A673 (cell line): Measurements from ENCODE around the gene TMEM63A. TPM values are rescaled to one million over a fixed set of nuclear protein-coding genes. Genes with fewer than 3 reads are reported as not detected.

ENCODE experiments used
- BruUV-seq: library from RNA; stranded (reverse); fragments of 400-500 nt; replicated peaks from 2 replicates; lab custom pipeline; 2021; lab: Mats Ljungman, UMichigan
- CTCF ChIA-PET: fragments of 300-600 bp; sonication (Branson Sonifier 250); formaldehyde crosslinking; loops from one replicate; lab custom pipeline; 2022; ENCODE audit warnings: antibody characterized with exemption; lab: Charles Lee
- POLR2A ChIA-PET: fragments of 300-600 bp; sonication (Branson Sonifier 250); formaldehyde crosslinking; loops from one replicate; lab custom pipeline; 2022; ENCODE audit warnings: antibody characterized with exemption; ENCODE audit not compliant: low non-redundant PET; lab: Charles Lee
- DNase-seq: peaks from one replicate; pipeline ENCODE4 v3.0.0-alpha.2; 2015; ENCODE audit warnings: low spot score
- H3K27ac ChIP-seq: fragments of 200-600 bp; sonication (generic); 2 replicates; pipeline ENCODE4 v1.5.1; 2016; ENCODE audit warnings: mixed run types, low read depth, mild to moderate bottlenecking, mixed read lengths, antibody characterized with exemption, low read length; ENCODE audit not compliant: poor library complexity, severe bottlenecking
- H3K27me3 ChIP-seq: fragments of 200-600 bp; sonication (generic); replicated peaks from 2 replicates; pipeline ENCODE4 v1.6.1; 2017; ENCODE audit warnings: mixed run types, low read depth, mild to moderate bottlenecking, mixed read lengths, antibody characterized with exemption, low read length; ENCODE audit not compliant: insufficient read depth, poor library complexity
- H3K36me3 ChIP-seq: fragments of 200-600 bp; sonication (generic); 2 replicates; pipeline ENCODE4 v1.6.1; 2016; ENCODE audit warnings: mixed run types, mild to moderate bottlenecking, mixed read lengths, antibody characterized with exemption, low read length; ENCODE audit not compliant: insufficient read depth, poor library complexity, severe bottlenecking
- H3K4me1 ChIP-seq: fragments of 200-600 bp; sonication (generic); 2 replicates; pipeline ENCODE4 v1.6.1; 2017; ENCODE audit warnings: mixed run types, mild to moderate bottlenecking, mixed read lengths, antibody characterized with exemption, low read length; ENCODE audit not compliant: insufficient read depth, poor library complexity, severe bottlenecking
- H3K4me3 ChIP-seq: fragments of 200-600 bp; sonication (generic); 2 replicates; pipeline ENCODE4 v1.5.1; 2016; ENCODE audit warnings: low read depth, mixed run types, mild to moderate bottlenecking, mixed read lengths, low read length; ENCODE audit not compliant: poor library complexity, severe bottlenecking
- H3K9me3 ChIP-seq: fragments of 200-600 bp; sonication (generic); 2 replicates; pipeline ENCODE4 v1.6.1; 2016; ENCODE audit warnings: mixed run types, low read depth, mild to moderate bottlenecking, mixed read lengths, antibody characterized with exemption, low read length; ENCODE audit not compliant: poor library complexity, severe bottlenecking
- CTCF ChIP-seq: fragments of 300-800, 200-600 bp; sonication (generic); conservative IDR thresholded peaks from 2 replicates; pipeline ENCODE4 v1.5.1; 2017; ENCODE audit warnings: low read depth, mild to moderate bottlenecking, antibody characterized with exemption, low read length, moderate library complexity, mixed read lengths
- EZH2 ChIP-seq: fragments of 200-600 bp; sonication (generic); IDR thresholded peaks from 2 replicates; pipeline ENCODE4 v1.6.1; 2017; ENCODE audit warnings: borderline replicate concordance, low read depth, mild to moderate bottlenecking, mixed read lengths, antibody characterized with exemption, low read length; ENCODE audit not compliant: poor library complexity, severe bottlenecking
- intact Hi-C: fragments of 100-400 bp; cut with micrococcal nuclease; formaldehyde crosslinking; loops from one replicate; pipeline ENCODE4 v1.10.0; 2022; ENCODE audit not compliant: unreplicated experiment
- total RNA-seq: library from RNA; stranded (reverse); gene quantifications from 2 replicates; pipeline ENCODE4 v1.2.3, GENCODE V29; 2021

The TMEM63A gene
- total RNA-seq, 1 experiment from 2014 or later, result 25.3 TPM

GRCh38 chr1:225896937-225897549, 14.9 kb upstream of the TMEM63A start:
- Histone ChIP-seq H3K4me1 (no peaks in the 10 kb centered on the region), H3K4me3 (no peak overlapping the region), H3K36me3 (no peaks in the 10 kb centered on the region), H3K27me3 (no peaks in the 10 kb centered on the region), H3K9me3 (no peaks in the 10 kb centered on the region), H3K27ac (no peak overlapping the region)
- no TSS peak for BruUV-seq
- CTCF ChIA-PET, result no interaction called here
- POLR2A ChIA-PET, result no interaction called here
- TF ChIP-seq CTCF (no peak), EZH2 (no peak)
- intact Hi-C loops, result no loop called here
- DNase-seq, result no peak

GRCh38 chr1:225896494-225896893, 14.3 kb upstream of the TMEM63A start:
- CTCF ChIA-PET, result no interaction called here
- no peaks in the 10 kb centered on the region for H3K9me3 ChIP-seq
- no peaks in the 10 kb centered on the region for H3K4me1 ChIP-seq
- intact Hi-C loops, result no loop called here
- H3K36me3 ChIP-seq, result no peaks in the 10 kb centered on the region
- no peak overlapping the region for H3K4me3 ChIP-seq
- POLR2A ChIA-PET, result no interaction called here
- no TSS peak for BruUV-seq
- DNase-seq, result no peak
- H3K27ac ChIP-seq, result no peak overlapping the region
- H3K27me3 ChIP-seq, result no peaks in the 10 kb centered on the region
- no peak for TF ChIP-seq CTCF
- no peak for TF ChIP-seq EZH2

GRCh38 chr1:225892307-225892706, 10.1 kb upstream of the TMEM63A start:
- DNase-seq, result no peak
- Histone ChIP-seq H3K27ac (no peak overlapping the region), H3K4me3 (no peak overlapping the region), H3K9me3 (no peaks in the 10 kb centered on the region), H3K27me3 (no peaks in the 10 kb centered on the region), H3K4me1 (no peaks in the 10 kb centered on the region), H3K36me3 (no peaks in the 10 kb centered on the region)
- BruUV-seq, result no TSS peak
- TF ChIP-seq EZH2 (no peak), CTCF (no peak)
- intact Hi-C loops, result no loop called here
- CTCF ChIA-PET, result no interaction called here
- POLR2A ChIA-PET, result no interaction called here
